GM10248 (cell line): ENCODE data around the gene EFCAB12.

ENCODE experiments used
- CTCF ChIA-PET: fragments of 300-600 bp; sonication (Branson Sonifier 250); formaldehyde crosslinking; extraction: SDS; loops from one replicate; lab custom pipeline; 2021; ENCODE audit warnings: antibody characterized with exemption; lab: Yijun Ruan, JAX
- POLR2A ChIA-PET: fragments of 350-650 bp; sonication (Branson Sonifier 250); formaldehyde crosslinking; extraction: SDS; loops from one replicate; lab custom pipeline; 2020; ENCODE audit warnings: antibody characterized with exemption; lab: Yijun Ruan, JAX
- DNase-seq: peaks from one replicate; pipeline ENCODE4 v3.0.0; 2012; ENCODE audit errors: extremely low spot score
- CTCF ChIP-seq: IDR thresholded peaks from 2 replicates; pipeline ENCODE4 v1.5.1; 2012; ENCODE audit warnings: mild to moderate bottlenecking, low read depth; ENCODE audit errors: extremely low read depth, missing control alignments, control extremely low read depth

Gene EFCAB12

DNA sequence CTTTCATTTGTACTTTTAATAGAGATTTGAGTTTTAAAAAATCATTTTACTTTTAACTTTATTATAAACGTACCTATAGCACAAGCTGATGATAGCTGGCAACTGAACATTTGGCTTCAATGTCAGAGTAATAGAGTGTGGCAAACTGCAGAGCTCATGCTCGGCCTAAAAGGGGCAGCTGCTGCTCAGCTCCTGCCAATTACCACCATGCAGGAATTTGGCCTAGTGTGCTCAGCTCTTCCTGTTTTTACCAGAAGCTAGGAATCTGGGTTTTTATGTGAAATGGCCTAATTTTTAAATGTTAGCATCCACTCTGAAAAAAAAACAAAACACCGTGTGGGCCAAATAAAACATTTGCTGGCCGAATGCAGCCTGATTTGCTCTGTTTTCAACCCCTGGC is 13.3 kb upstream of the EFCAB12 start:
- no peak for DNase-seq
- POLR2A ChIA-PET = interaction anchor here (0.6 kb wide), 1 partner anchor 126 kb away, joined by 3 read pairs; a partner anchor contains a TSS
- no peak for TF ChIP-seq CTCF
- CTCF ChIA-PET = interaction anchor here (1.2 to 4.6 kb wide), 2 partner anchors 58 to 125 kb away, joined by 3 to 17 read pairs; no protein-coding TSS in a partner anchor

DNA sequence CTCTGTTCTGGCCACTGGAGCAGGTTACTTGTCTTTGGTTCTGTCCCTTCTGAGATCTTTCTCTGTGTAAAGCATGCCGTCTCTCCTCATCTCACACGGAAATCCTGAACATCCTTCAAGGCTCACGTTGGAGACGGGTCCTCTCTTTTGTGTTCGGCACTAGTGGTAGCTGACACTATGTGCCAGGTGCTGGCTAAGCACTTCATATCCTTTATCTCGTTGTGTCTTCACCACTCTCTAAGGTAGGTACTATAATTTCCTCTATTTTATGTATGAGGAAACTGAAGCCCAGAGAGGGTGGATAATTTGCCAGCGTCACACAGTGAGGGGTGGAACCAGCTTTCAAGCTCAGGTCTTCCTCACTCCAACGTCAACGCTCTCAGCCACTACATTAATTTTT is 12.8 kb upstream of the EFCAB12 start:
- ChIA-PET POLR2A (interaction anchor here (0.6 kb wide), 1 partner anchor 125 kb away, joined by 3 read pairs; a partner anchor contains a TSS), CTCF (interaction anchor here (1.2 to 4.6 kb wide), 4 partner anchors 41 to 124 kb away, joined by 3 to 17 read pairs (median 8); no protein-coding TSS in a partner anchor)
- no peak for DNase-seq
- TF ChIP-seq CTCF = no peak

- no peak for DNase-seq
Measured at GRCh38 chr3:129440618-129441190, 12.3 kb upstream of the EFCAB12 start.

DNA sequence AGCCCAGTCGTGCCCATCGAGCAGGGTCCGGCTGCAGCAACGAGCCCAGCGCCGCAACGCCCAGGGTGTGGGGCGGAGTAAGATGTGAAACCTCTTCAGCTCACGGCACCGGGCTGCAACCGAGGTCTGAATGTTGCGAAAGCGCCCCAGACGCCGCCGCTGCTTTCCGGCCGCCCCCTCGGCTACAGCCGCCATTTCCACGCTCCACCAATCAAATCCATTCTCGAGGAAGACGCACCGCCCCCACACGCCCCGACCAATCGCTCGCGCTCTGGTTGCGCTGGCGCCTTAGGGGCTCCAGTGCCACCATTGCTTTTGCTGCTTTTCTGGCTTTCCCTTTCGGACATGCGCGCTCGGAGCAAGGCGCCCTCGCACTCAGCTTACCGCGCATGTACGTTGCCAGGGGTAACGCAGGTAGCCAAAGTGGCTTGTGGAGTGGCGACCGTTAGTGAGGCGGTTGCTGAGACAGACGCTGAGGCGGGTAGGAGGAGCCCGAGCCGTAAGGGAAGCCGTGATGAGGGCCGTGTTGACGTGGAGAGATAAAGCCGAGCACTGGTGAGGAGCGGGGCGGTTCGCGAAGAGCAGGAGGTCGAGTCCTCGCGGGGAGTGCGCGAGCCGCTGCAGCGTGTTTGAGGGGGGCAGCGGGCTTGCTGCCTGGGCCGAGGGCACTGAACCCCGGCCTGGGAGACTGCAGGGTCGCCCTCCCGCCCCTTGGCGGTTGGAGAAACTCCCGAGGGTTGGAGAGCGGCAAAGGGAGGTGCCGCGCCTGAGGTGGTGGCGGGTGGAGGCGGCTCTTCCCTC is 11.6 kb upstream of the EFCAB12 start, which contains the start of the genes IFT122 and MBD4:
TSS of gene IFT122 (plus strand) at position 408 of the 801 bp plus-strand sequence. CDS start at position 515, 107 bp downstream.
TSS of gene MBD4 (minus strand) at position 132 of the 801 bp plus-strand sequence. CDS start at position 17, 115 bp downstream.
- POLR2A ChIA-PET = interaction anchor here (0.5 to 1.3 kb wide), 8 partner anchors 10 to 387 kb away, joined by 3 to 10 read pairs (median 5); partner anchors contain the start of gene RAB43
- peak; percentile 98 for DNase-seq
- CTCF ChIA-PET = interaction anchor here (1.3 to 4.6 kb wide), 5 partner anchors 11 to 56 kb away, joined by 3 to 17 read pairs (median 6); partner anchors contain the start of gene EFCAB12
- TF ChIP-seq CTCF = no peak

More at GRCh38 chr3:129440618-129441190, 12.3 kb upstream of the EFCAB12 start:
- TF ChIP-seq CTCF = no peak
- POLR2A ChIA-PET = interaction anchor here (1.0 to 1.3 kb wide), 4 partner anchors 11 to 125 kb away, joined by 3 to 10 read pairs (median 5); a partner anchor contains a TSS
- CTCF ChIA-PET = interaction anchor here (1.2 to 4.6 kb wide), 5 partner anchors 40 to 124 kb away, joined by 3 to 17 read pairs (median 6); no protein-coding TSS in a partner anchor

- POLR2A ChIA-PET = interaction anchor here (0.5 to 1.3 kb wide), 6 partner anchors 10 to 386 kb away, joined by 3 to 10 read pairs (median 5); partner anchors contain the start of gene RAB43
- CTCF ChIA-PET = interaction anchor here (1.2 to 4.6 kb wide), 6 partner anchors 11 to 56 kb away, joined by 4 to 17 read pairs (median 5); partner anchors contain the start of gene EFCAB12
- DNase-seq = peak; percentile 37
- TF ChIP-seq CTCF = no peak
Measured at GRCh38 chr3:129439226-129439816, 10.9 kb upstream of the EFCAB12 start.

DNA sequence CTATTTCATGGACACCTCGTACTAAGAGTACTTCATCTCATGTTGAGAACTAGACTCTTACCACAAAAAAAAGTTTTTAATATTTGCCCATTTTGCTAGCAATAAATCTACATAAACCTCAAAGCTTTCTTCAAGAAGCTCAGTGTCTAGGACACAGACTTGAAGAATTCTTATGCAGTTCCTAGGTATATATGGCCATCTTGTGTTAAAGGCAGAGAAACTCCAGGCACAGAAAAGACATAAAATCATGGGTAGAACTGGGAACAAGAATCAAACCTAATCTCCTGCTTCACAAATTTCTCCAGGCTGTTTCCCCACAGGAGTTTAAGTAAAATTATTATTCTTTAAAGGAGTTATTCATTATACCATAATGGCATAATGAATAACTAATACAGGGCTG is 6.9 kb upstream of the EFCAB12 start:
- ChIA-PET POLR2A (interaction anchor here (0.6 kb wide), 1 partner anchor 40 kb away, joined by 4 read pairs; no protein-coding TSS in a partner anchor), CTCF (interaction anchor here (1.0 to 2.4 kb wide), 5 partner anchors 8 to 52 kb away, joined by 3 to 11 read pairs (median 4); no protein-coding TSS in a partner anchor)
- DNase-seq = no peak

More for the DNA sequence above, 6.9 kb upstream of the EFCAB12 start:
- peak; percentile 42 for TF ChIP-seq CTCF
